SK-N-SH treated with all-trans-retinoic acid at 6 μM for 48 hours (cell line): ENCODE measurements around the gene CCDC148.

ENCODE experiments used
- ARNTL ChIP-seq: fragments of 450-650 bp; formaldehyde crosslinking; IDR thresholded peaks from 2 replicates; pipeline ENCODE4 v1.5.0; 2020; ENCODE audit warnings: low read depth, mild to moderate bottlenecking, moderate library complexity, borderline replicate concordance
- ESRRG ChIP-seq: fragments of 250-450 bp; sonication (Bioruptor Pico); IDR thresholded peaks from 2 replicates; pipeline ENCODE4 v1.6.1; 2021; ENCODE audit warnings: mild to moderate bottlenecking
- GLIS3 ChIP-seq: fragments of 250-450 bp; sonication (Bioruptor Pico); IDR thresholded peaks from 2 replicates; pipeline ENCODE4 v1.5.0; 2020; ENCODE audit warnings: mild to moderate bottlenecking, moderate library complexity
- ISL1 ChIP-seq: fragments of 250-450 bp; sonication (Bioruptor Pico); IDR thresholded peaks from 2 replicates; pipeline ENCODE4 v2.1.2; 2022; ENCODE audit warnings: mild to moderate bottlenecking, moderate library complexity
- PATZ1 ChIP-seq: fragments of 250-450 bp; sonication (Bioruptor Pico); IDR thresholded peaks from 2 replicates; pipeline ENCODE4 v1.8.0; 2020; ENCODE audit warnings: mild to moderate bottlenecking, moderate library complexity, borderline replicate concordance
- PPARA ChIP-seq: fragments of 250-450 bp; sonication (Bioruptor Pico); IDR thresholded peaks from 2 replicates; pipeline ENCODE4 v1.5.0; 2020; ENCODE audit warnings: mild to moderate bottlenecking, borderline replicate concordance
- RARB ChIP-seq: fragments of 250-450 bp; sonication (Bioruptor Pico); IDR thresholded peaks from 2 replicates; pipeline ENCODE4 v1.8.0; 2021; ENCODE audit warnings: mild to moderate bottlenecking, moderate library complexity
- SNAI2 ChIP-seq: fragments of 250-450 bp; sonication (Bioruptor Pico); IDR thresholded peaks from 2 replicates; pipeline ENCODE4 v1.5.0; 2020; ENCODE audit warnings: mild to moderate bottlenecking, moderate library complexity
- TOX ChIP-seq: fragments of 250-450 bp; sonication (Bioruptor Pico); IDR thresholded peaks from 2 replicates; pipeline ENCODE4 v1.8.0; 2021; ENCODE audit warnings: mild to moderate bottlenecking, moderate library complexity, borderline replicate concordance
- ZC3H10 ChIP-seq: fragments of 250-450 bp; sonication (Bioruptor Pico); IDR thresholded peaks from 2 replicates; pipeline ENCODE4 v1.5.1; 2021; ENCODE audit warnings: mild to moderate bottlenecking, moderate library complexity
- ZFP3 ChIP-seq: fragments of 250-450 bp; sonication (Bioruptor Pico); IDR thresholded peaks from 2 replicates; pipeline ENCODE4 v1.5.0; 2020; ENCODE audit warnings: mild to moderate bottlenecking, moderate library complexity
- ZFP30 ChIP-seq: fragments of 450-650 bp; formaldehyde crosslinking; IDR thresholded peaks from 2 replicates; pipeline ENCODE4 v1.5.0; 2022; ENCODE audit warnings: mild to moderate bottlenecking, moderate library complexity
- ZNF70 ChIP-seq: fragments of 450-650 bp; formaldehyde crosslinking; IDR thresholded peaks from 2 replicates; pipeline ENCODE4 v1.5.0; 2020; ENCODE audit warnings: mild to moderate bottlenecking, moderate library complexity
- ZNF8 ChIP-seq: fragments of 450-650 bp; formaldehyde crosslinking; IDR thresholded peaks from 2 replicates; pipeline ENCODE4 v1.5.0; 2020; ENCODE audit warnings: mild to moderate bottlenecking, moderate library complexity

DNA sequence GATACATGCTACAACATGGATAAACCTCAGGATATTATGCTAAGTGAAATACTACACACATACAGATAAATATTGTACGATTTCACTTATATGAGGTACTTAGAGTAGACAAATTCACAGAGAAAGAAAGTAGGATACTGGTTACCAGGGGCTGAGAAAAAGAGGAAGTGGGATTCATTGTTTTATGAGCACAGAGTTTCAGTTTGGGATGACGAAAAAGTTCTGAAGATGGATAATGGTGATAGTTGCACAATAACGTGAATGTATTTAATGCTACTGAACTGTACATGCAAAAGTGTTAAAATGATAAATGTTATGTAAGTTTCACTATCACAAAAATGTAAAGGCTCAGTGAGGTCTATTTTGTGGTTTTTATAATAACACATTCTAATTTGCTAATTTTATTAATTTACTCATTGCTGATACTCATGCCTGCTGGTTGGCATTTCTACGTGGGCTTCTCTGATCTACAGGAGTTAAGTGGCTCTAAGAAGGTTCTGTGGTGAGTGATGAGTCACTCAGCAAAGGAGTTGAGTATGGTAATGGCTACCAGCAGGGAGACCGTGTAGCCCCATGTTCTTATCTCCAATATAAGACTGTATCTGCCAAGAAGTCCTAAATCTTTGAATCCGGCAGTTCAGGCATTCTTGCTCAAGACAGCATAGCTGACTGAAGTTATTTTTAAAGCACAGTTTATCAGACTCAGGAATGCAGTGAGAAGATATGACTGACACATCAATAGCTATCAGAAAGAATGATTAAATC lies 313.8 kb downstream of the CCDC148 start:
- no peak for TF ChIP-seq PPARA (CRISPR knock-in tag)
- TF ChIP-seq PATZ1 (CRISPR knock-in tag): no peak
- TF ChIP-seq ESRRG: no peak
- TF ChIP-seq ARNTL: no peak
- no peak for TF ChIP-seq ZC3H10 (CRISPR knock-in tag)
- TF ChIP-seq GLIS3: no peak
- no peak for TF ChIP-seq ZFP30 (CRISPR knock-in tag)
- TF ChIP-seq ZNF70 (CRISPR knock-in tag): no peak
- TF ChIP-seq ZFP3: peak; percentile 83; the same call in 1 of the 2 replicates
- no peak for TF ChIP-seq ZNF8 (CRISPR knock-in tag)
- TF ChIP-seq TOX (CRISPR knock-in tag): no peak
- TF ChIP-seq ISL1 (CRISPR knock-in tag): peak; percentile 51
- no peak for TF ChIP-seq SNAI2 (CRISPR knock-in tag)
- TF ChIP-seq RARB (CRISPR knock-in tag): no peak
